Upper lobe of left lung (tissue), 4 donors: ENCODE results near the gene CCNJL.

Experiments used
- EP300 ChIP-seq, 4 donors: sonication (generic); formaldehyde crosslinking; IDR thresholded peaks; one replicate each; pipeline ENCODE4 v1.5.1; 2017; ENCODE audit warnings: antibody characterized with exemption in 4 of 4, control low read depth in 2 of 4
- POLR2A ChIP-seq, 4 donors: fragments of 450-650 bp; IDR thresholded peaks; one replicate each; pipeline ENCODE4 v1.5.1; 2016 to 2017; ENCODE audit warnings: antibody characterized with exemption in 4 of 4, mild to moderate bottlenecking in 2 of 4
- POLR2AphosphoS5 ChIP-seq, 2 donors: sonication (generic); formaldehyde crosslinking; IDR thresholded peaks; one replicate each; pipeline ENCODE4 v1.5.1; 2017; ENCODE audit warnings: antibody characterized with exemption in 2 of 2
- TF ChIP-seq, protein P1 (sequence below), 6 experiments: fragments of 450-650 bp in 4 of 6; fragments of 200-600 bp in 2 of 6; sonication (generic) in 2 of 6; IDR thresholded peaks; one replicate each; pipeline ENCODE4 v1.5.1; 2016 to 2019; ENCODE audit warnings: antibody characterized with exemption in 6 of 6

DNA sequence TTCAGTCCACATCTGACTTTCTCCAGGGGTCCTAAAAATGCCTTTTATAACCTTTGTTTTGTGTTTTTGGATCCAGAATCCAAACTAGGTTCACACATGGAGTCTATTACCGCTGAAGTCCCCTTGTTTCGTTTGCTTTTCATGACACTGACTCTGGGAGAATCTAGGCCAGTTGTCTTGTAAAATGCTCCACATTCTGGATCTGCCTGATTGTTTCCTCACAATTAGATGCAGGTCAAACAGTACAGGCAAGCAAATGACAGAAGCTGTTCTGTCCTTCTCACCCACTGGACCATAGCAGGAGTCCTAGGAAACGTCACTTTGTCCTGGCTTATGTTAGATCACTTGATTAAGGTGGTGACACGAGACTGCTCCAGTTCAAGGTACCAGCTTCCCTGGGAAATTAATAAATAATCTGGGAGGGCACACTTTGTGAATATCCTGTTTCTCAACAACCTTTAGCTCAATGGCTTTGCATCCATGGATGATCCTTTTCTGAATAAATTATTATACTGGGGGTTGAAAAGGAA, 49.0 kb downstream of the CCNJL start:
- TF ChIP-seq, protein P1, sequence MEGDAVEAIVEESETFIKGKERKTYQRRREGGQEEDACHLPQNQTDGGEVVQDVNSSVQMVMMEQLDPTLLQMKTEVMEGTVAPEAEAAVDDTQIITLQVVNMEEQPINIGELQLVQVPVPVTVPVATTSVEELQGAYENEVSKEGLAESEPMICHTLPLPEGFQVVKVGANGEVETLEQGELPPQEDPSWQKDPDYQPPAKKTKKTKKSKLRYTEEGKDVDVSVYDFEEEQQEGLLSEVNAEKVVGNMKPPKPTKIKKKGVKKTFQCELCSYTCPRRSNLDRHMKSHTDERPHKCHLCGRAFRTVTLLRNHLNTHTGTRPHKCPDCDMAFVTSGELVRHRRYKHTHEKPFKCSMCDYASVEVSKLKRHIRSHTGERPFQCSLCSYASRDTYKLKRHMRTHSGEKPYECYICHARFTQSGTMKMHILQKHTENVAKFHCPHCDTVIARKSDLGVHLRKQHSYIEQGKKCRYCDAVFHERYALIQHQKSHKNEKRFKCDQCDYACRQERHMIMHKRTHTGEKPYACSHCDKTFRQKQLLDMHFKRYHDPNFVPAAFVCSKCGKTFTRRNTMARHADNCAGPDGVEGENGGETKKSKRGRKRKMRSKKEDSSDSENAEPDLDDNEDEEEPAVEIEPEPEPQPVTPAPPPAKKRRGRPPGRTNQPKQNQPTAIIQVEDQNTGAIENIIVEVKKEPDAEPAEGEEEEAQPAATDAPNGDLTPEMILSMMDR (IDR thresholded peaks at IDR 0.05), result no peak
- TF ChIP-seq EP300 (IDR thresholded peaks at IDR 0.05), result no peak
- TF ChIP-seq POLR2A (IDR thresholded peaks at IDR 0.05), result no peak
- TF ChIP-seq POLR2AphosphoS5 (IDR thresholded peaks at IDR 0.05), result no peak
